Measurements from ENCODE around the gene RRP1B. TPM values are rescaled to one million over a fixed set of nuclear protein-coding genes. Genes with fewer than 3 reads are reported as not detected.

The RRP1B gene
- total RNA-seq, 2 donors from 2014 or later = 10.5 to 16.0 TPM

- Histone ChIP-seq H3K4me3 (no peak overlapping the region), H3K27ac (peak overlapping the region in 1 of 2 donors; percentile 75), H3K9me3 (no peaks in the 10 kb centered on the region), H3K36me3 (no peaks in the 10 kb centered on the region), H3K4me1 (peaks cover 0 to 20% of the 10 kb centered on the region in 2 donors), H3K27me3 (no peaks in the 10 kb centered on the region)
- no peak for TF ChIP-seq CTCF (IDR thresholded peaks at IDR 0.05)
- no peak for DNase-seq (ENCODE audit: low spot score)
Observed at GRCh38 chr21:43644071-43644470, 15.3 kb upstream of the RRP1B start.

GRCh38 chr21:43644609-43645008, 14.8 kb upstream of the RRP1B start:
- H3K4me3 ChIP-seq = no peak overlapping the region
- peaks cover 0 to 20% of the 10 kb centered on the region in 2 donors for H3K4me1 ChIP-seq
- H3K27me3 ChIP-seq = no peaks in the 10 kb centered on the region
- DNase-seq (ENCODE audit: low spot score) = peak; percentile 77
- no peak for TF ChIP-seq CTCF (IDR thresholded peaks at IDR 0.05)
- H3K9me3 ChIP-seq = no peaks in the 10 kb centered on the region
- no peaks in the 10 kb centered on the region for H3K36me3 ChIP-seq
- H3K27ac ChIP-seq = peak overlapping the region in 1 of 2 donors; percentile 75

- Histone ChIP-seq H3K27me3 (no peaks in the 10 kb centered on the region), H3K4me1 (peaks cover 0 to 20% of the 10 kb centered on the region in 2 donors), H3K36me3 (no peaks in the 10 kb centered on the region), H3K9me3 (no peaks in the 10 kb centered on the region), H3K27ac (peak overlapping the region; percentile 55 to 75), H3K4me3 (peak overlapping the region in 1 of 2 donors; percentile 11)
- peak; percentile 92 for DNase-seq (ENCODE audit: low spot score)
- peak in 1 of 2 donors; percentile 67 for TF ChIP-seq CTCF (IDR thresholded peaks at IDR 0.05)
Observed at GRCh38 chr21:43645136-43645891, 14.0 kb upstream of the RRP1B start.

GRCh38 chr21:43645976-43646375, 13.4 kb upstream of the RRP1B start:
- DNase-seq (ENCODE audit: low spot score) = no peak
- H3K36me3 ChIP-seq = no peaks in the 10 kb centered on the region
- H3K4me1 ChIP-seq = peaks cover 0 to 20% of the 10 kb centered on the region in 2 donors
- no peaks in the 10 kb centered on the region for H3K9me3 ChIP-seq
- no peaks in the 10 kb centered on the region for H3K27me3 ChIP-seq
- TF ChIP-seq CTCF (IDR thresholded peaks at IDR 0.05) = no peak
- H3K4me3 ChIP-seq = peak overlapping the region in 1 of 2 donors; percentile 11
- peak overlapping the region; percentile 55 to 75 for H3K27ac ChIP-seq

GRCh38 chr21:43646550-43647260, 12.7 kb upstream of the RRP1B start:
- H3K9me3 ChIP-seq = no peaks in the 10 kb centered on the region
- TF ChIP-seq CTCF (IDR thresholded peaks at IDR 0.05) = peak; percentile 94 to 100
- no peak overlapping the region for H3K4me3 ChIP-seq
- peak overlapping the region; percentile 55 to 75 for H3K27ac ChIP-seq
- DNase-seq (ENCODE audit: low spot score) = peak; percentile 96
- H3K27me3 ChIP-seq = no peaks in the 10 kb centered on the region
- H3K4me1 ChIP-seq = peaks cover 0 to 20% of the 10 kb centered on the region in 2 donors
- no peaks in the 10 kb centered on the region for H3K36me3 ChIP-seq
